Medulla oblongata (tissue), 1 donor: Measurements from ENCODE around the gene ERICH6.
A peak's percentile ranks its signal among the peaks of the same experiment; 100 is the strongest.

Experiments
- DNase-seq: peaks from one replicate; pipeline ENCODE4 v3.0.0-alpha.2; 2015; ENCODE audit errors: extremely low spot score

ERICH6 gene

DNA sequence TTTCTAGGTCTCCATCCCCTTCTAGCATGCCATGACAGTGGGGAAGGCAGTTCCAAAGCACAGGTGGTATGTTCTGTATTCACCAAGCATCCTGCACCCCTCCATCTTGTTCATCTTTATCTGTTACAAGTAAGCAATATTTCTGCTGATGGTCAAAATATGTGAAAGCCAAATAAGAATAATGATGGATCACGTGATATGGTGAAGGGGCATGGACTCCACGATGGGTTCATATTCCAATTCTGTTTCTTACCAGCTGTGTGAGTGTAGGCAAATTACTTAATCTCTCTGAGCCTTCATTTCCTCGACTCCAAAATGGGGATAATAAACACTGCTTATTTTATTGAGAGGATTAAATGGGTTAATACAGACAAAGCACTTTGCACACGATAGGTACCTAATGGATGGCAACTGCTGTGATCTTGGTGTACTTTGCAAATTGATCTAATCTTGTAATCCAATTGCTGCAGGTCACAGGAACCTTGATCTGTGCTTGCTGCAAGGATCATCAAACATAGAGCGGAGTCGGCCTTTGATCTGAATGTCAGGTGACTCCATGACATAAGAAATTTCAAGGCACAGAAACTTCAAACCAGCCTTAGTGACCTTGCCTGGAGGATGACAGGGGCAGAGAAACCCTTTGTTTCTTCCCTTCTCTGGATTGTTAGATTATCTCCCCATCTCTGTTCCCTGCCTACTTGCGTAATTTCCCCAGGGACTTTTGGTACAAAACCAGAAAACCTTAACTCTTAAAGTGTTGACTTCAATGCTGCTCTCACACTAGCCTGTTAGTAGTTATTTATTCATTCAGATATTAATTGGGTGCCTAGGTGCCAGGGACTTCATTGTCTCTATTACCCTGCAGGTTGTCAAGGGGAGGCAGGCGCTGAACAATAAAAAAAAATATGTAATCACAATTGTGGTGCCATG is 33.4 kb upstream of the ERICH6 start:
- DNase-seq = no peak

- DNase-seq = no peak
These were observed 32.6 kb upstream of the ERICH6 start for GRCh38 chr3:150736316-150736719.

GRCh38 chr3:150734795-150735119 is 31.0 kb upstream of the ERICH6 start:
- no peak for DNase-seq

DNA sequence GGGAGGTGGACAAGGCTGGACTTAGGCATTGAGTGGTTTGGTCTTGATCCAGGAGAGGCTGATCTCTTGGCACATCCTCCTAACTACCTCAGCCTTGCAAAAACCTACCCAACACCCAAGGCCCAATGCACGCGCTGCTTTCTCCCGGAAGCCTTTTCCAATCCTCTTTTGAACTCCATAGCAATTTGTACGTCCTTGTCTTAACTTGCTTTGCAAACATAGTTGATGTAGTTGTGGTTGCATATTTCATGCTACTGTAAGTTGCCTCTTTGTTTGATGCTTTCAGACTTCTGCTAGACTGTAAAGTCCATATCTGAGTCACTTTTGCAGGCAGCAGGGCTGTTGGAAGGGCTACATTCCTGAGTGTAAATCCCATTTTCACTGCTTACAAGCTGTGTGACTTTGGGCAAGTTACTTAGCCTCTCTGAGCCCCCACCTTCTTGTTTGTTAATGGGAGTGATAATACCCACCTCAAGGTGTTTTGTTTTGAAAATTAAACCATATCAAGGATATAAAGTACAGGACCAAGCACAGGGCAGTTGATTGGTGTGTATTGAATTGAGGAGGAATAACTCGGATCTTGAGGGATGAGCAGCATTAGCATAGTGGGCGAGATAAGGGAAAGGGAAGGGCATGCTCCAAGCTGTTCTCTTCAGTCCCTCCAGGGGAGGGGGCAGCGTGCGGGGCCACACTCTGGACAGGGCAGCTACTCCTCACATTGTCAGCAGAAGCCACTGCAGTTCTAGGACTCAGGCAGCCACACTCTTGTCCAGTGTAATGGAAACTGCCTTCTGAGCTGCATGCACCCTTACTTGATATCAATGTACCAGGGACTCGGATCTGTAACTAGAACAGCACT is 30.4 kb upstream of the ERICH6 start:
- no peak for DNase-seq

DNA sequence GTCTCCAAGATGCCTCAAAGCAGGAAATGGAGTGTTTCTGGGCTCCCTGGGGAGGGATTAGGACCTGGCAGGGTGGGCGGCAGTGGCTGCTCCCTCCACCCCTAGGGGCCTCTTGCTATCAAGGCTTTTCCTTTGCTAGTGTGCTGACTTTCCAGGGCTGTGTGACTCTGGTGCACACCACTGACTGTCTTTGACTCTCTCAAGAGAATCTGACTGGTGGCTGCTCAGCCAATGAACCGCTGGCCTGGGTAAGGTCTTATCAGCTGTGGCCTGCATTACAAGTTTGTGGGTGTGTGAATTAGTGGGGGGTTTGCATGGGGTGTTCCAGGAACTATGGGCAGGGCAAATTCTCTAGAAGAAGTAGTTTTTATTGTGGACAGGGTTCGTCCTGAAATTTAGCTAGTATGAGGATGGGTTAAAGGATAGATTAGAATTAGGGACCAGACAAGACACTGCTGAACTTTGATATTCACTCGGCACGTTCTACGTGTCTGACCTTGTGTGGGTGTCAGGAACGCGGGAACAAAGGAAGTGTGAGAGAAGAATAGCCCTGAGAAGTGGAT is 29.7 kb upstream of the ERICH6 start:
- DNase-seq = no peak

DNA sequence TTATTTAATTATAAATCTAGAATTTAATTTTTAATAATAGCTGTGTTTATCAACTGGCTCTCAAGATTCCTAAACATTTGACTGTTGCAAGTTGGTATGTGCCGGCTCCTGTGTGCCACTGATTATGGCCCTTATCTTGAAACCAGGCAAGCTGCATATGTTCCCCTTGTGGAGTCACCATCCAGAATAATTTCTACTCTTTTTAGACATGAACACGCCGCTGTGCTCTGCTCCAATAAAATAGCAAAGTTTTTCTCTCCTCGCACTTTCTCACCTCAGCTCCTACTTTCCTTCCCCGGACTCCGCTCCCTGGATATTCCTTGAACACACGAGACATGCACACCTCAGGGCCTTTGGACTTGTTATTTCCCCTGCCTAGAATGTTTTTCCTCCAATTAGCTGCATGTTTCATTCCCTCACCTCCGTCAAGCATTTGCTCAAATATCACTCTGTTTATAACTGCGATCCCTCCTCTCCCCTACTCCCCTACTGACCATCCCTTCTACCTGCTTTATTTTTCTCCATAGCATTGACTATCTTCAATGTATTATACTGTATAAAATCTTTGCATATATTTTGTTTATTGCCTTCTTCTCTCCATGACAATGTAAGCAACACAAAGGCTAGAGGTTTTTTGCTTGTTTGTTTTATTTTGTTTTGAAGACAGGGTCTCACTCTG is 26.1 kb upstream of the ERICH6 start:
- no peak for DNase-seq

DNA sequence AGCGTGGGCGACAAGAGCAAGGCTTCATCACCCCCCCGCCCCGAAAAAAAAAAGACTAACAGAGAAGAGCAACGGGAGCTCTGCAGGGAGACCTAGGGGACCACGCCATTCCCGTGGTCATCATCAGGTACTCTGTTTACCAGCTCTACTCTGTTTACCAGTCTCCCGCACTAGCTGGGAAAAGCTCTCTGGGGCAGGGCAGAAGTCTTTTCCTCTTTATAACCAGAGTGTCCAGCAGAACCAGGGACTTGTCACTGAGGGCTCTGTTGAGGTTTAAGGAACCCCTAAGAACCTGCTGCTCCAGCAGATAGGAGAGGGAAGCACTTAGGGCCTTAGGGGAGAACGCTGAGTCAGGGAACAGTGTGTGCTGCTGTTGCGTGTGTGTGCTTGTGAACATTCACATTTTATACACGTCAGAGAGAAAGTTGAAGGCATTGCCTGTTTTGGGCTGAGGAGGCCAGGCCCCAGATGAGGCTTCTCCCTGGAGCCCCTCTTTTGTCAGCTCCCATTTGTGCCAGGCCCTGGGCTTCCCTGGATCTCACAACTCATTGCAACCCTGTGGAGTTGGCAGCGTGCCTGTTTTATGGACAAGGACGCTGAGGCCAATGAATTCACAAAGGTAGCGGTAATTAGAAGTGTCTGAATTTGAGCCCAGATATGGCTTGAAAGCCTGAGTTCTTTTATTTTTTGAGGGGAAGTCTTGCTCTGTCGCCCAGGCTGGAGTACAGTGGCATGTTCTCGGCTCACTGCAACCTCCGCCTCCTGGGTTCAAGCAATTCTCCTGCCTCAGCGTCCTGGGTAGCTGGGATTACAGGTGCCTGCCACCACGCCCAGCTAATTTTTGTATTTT is 24.2 kb upstream of the ERICH6 start:
- no peak for DNase-seq

DNA sequence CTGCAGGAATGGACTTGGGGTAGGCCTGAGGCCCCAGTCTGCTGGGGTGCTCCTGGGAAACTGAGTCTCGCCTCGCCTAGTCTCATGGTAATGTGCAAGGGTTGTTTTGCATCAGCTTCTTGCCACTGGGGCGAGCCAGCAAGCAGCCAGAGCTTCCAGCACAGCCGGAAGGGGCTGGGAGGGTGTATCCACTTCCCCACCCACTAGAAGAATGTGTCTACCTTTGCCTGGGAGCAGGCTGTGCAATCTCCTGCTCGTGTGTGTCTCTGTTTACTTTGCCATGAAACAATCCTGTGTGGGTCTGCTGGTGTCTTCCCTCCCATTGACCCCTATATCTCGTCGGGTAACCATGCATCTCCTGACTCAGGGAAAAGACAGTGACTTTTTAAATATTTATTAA is 21.8 kb upstream of the ERICH6 start:
- DNase-seq = no peak

DNA sequence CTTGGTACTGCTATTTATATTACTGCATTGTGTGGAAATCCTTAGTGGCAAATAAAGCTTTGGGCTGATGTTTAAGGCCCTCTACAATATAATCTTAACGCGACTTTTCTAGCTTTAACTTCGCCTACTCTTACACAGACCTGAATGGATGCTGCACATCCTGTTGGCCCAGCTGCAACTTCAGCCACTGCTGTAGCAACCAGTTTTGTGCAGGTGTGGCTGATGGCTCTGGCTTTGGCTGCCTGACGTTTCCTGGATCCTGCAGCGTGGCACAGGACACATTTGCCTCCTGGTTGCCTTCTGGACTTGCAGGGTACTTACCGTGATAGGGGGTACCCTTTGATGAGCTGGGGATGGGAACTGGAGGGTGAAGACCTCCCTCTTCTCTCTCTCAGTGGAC is 20.2 kb upstream of the ERICH6 start:
- no peak for DNase-seq

DNA sequence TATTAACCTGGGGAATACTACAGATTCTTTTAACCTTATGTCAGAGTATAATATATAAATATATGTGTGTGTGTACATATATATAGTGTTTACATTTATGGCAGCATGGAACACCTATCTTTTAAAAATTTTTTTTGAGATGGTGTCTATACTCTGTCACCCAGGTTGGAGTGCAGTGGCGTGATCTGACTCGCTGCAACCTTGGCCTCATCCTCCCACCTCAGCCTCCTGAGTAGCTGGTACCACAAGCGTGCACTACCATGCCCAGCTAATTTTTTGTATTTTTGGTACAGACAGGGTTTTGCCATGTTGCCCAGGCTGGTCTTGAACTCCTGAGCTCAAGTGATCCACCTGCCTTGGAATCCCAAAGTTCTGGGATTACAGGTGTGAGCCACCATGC is 18.5 kb upstream of the ERICH6 start:
- DNase-seq = no peak

- peak; percentile 84 for DNase-seq
These were observed 17.8 kb upstream of the ERICH6 start for GRCh38 chr3:150721285-150722130.

GRCh38 chr3:150720444-150720843 is 16.7 kb upstream of the ERICH6 start:
- DNase-seq = no peak

DNA sequence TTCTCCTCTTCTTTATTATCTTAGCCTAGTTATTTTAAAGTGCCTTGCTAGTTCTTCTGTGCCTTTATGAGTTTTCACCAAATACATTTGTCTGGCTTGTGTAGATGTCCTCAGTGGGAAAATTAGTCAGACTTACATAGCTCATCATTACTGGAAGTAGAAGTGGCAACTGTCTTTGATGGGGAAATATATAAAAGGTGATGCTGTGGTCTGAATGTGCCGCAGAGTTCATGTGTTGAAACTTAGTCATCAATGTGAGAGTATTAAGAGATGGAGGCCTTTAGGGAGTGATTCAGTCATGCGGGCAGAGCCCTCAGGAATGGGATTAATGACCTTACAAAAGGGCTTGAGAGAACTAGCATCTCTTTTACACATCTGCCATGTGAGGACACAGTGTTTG is 6.4 kb upstream of the ERICH6 start:
- DNase-seq = no peak

- no peak for DNase-seq
These were observed 393 bp downstream of the ERICH6 start for GRCh38 chr3:150703299-150703755.

DNA sequence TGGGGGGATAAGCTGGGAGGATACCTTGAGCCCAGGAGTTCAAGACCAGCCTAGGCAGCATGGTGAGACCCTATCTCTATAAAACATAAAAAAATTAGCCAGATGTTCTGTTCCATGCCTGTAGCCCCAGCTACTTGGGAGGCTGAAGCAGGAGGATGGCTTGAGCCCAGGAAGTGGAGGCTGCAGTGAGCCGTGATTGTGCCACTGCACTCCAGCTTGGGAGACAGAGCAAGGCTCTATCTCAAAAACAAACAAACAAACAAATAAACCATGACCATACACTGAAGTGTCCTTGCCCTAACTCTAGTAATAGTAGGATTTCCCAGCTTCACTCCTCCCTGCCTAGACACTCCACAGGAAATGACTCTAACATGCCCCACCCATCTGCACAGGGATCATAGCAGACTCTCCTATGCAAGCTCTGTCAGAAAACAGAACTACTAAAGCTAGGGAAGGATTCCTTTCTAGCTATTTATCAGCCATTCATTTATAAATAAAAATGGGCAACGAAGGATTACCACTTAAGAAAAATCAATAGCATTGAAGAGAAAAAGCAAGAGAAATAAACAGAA is 4.6 kb downstream of the ERICH6 start:
- no peak for DNase-seq

GRCh38 chr3:150697646-150698045 is 6.1 kb downstream of the ERICH6 start:
- no peak for DNase-seq

GRCh38 chr3:150691414-150692040 is 12.2 kb downstream of the ERICH6 start:
- DNase-seq = no peak

GRCh38 chr3:150687613-150688012 is 16.1 kb downstream of the ERICH6 start:
- no peak for DNase-seq

GRCh38 chr3:150682824-150683223 is 20.9 kb downstream of the ERICH6 start:
- DNase-seq = no peak
